Measurements from ENCODE around the gene GAGE1.

Gene GAGE1

GRCh38 chrX:49618574-49618973 lies 19.8 kb downstream of the GAGE1 start:
- ChIA-PET CTCF (no interaction called here), POLR2A (ENCODE audit: low non-redundant PET) (no interaction called here)
- no peak for DNase-seq (ENCODE audit: low spot score)
- H3K27ac ChIP-seq = no peak overlapping the region
- no peak for TF ChIP-seq CTCF (conservative IDR thresholded peaks at IDR 0.05; ENCODE audit: low read depth)

- POLR2A ChIA-PET (ENCODE audit: low non-redundant PET) = no interaction called here
- no peak overlapping the region for H3K27ac ChIP-seq
- CTCF ChIA-PET = interaction anchor here (0.6 to 0.8 kb wide), 3 partner anchors 11 to 1666 kb away, joined by 3 to 4 read pairs (median 3); no protein-coding TSS in a partner anchor
- peak; percentile 22 for DNase-seq (ENCODE audit: low spot score)
- TF ChIP-seq CTCF (conservative IDR thresholded peaks at IDR 0.05; ENCODE audit: low read depth) = peak; percentile 25
Measured at GRCh38 chrX:49627086-49627777, 28.4 kb downstream of the GAGE1 start.

- CTCF ChIA-PET = no interaction called here
Measured at GRCh38 chrX:49644991-49645637, 46.3 kb downstream of the GAGE1 start.

GRCh38 chrX:49656533-49656932 lies 57.7 kb downstream of the GAGE1 start:
- CTCF ChIA-PET = no interaction called here
- no peak overlapping the region for H3K27ac ChIP-seq
- no peak for TF ChIP-seq CTCF (conservative IDR thresholded peaks at IDR 0.05; ENCODE audit: low read depth)
- POLR2A ChIA-PET (ENCODE audit: low non-redundant PET) = no interaction called here
- DNase-seq (ENCODE audit: low spot score) = no peak

More at GRCh38 chrX:49644991-49645637, 46.3 kb downstream of the GAGE1 start:
- no peak for DNase-seq (ENCODE audit: low spot score)
- POLR2A ChIA-PET (ENCODE audit: low non-redundant PET) = no interaction called here
- TF ChIP-seq CTCF (conservative IDR thresholded peaks at IDR 0.05; ENCODE audit: low read depth) = no peak
- H3K27ac ChIP-seq = no peak overlapping the region
